CD4-positive, alpha-beta memory T cell (primary cell): ENCODE data around the gene EMILIN2. TPM values are rescaled to one million over a fixed set of nuclear protein-coding genes. Genes with fewer than 3 reads are reported as not detected.
A peak's percentile ranks its signal among the peaks of the same experiment; 100 is the strongest.

Experiments used
- CTCF ChIA-PET: fragments of 350-600 bp; sonication (Branson Sonifier 250); formaldehyde crosslinking; loops from one replicate; lab custom pipeline; 2021; ENCODE audit warnings: inconsistent platforms; ENCODE audit not compliant: partially characterized antibody; lab: Charles Lee
- POLR2A ChIA-PET: fragments of 350-600 bp; sonication (Branson Sonifier 250); formaldehyde crosslinking; loops from one replicate; lab custom pipeline; 2021; ENCODE audit not compliant: partially characterized antibody; lab: Charles Lee
- DNase-seq, 5 donors: peaks; one replicate each; pipeline versions ENCODE4 v3.0.0 to v3.0.0-alpha.2; 2020 to 2022; ENCODE audit warnings: mixed read lengths in 1 of 5
- H3K27ac ChIP-seq: one replicate; pipeline ENCODE4 v1.7.0; 2013; ENCODE audit warnings: low read depth, low read length
- H3K27me3 ChIP-seq: 2 replicates; pipeline ENCODE4 v1.7.0; 2013; ENCODE audit warnings: mild to moderate bottlenecking, low read length, moderate library complexity; ENCODE audit not compliant: insufficient read depth
- H3K36me3 ChIP-seq: 2 replicates; pipeline ENCODE4 v1.7.0; 2013; ENCODE audit warnings: mild to moderate bottlenecking, low read length, moderate library complexity; ENCODE audit not compliant: insufficient read depth
- H3K4me1 ChIP-seq: 2 replicates; pipeline ENCODE4 v1.7.0; 2013; ENCODE audit warnings: mild to moderate bottlenecking, low read length, moderate library complexity; ENCODE audit not compliant: insufficient read depth
- H3K4me3 ChIP-seq, 2 donors: one replicate each; pipeline ENCODE4 v1.7.0; 2013; ENCODE audit warnings: low read length in 2 of 2, mild to moderate bottlenecking in 1 of 2
- H3K9me3 ChIP-seq, 2 donors: one replicate each; pipeline ENCODE4 v1.7.0; 2013; ENCODE audit warnings: low read length in 2 of 2, control low read depth in 1 of 2; ENCODE audit not compliant: control insufficient read depth in 1 of 2
- H3K27ac Mint-ChIP-seq, 7 donors: one replicate each; pipeline ENCODE4 v1.8.0; 2020 to 2021; ENCODE audit warnings: mixed read lengths in 7 of 7, mild to moderate bottlenecking in 6 of 7, inconsistent platforms in 3 of 7, moderate library complexity in 3 of 7
- H3K27me3 Mint-ChIP-seq, 2 donors: one replicate each; pipeline ENCODE4 v1.8.0; 2020 to 2021; ENCODE audit warnings: mixed read lengths in 2 of 2
- H3K36me3 Mint-ChIP-seq, 2 donors: one replicate each; pipeline ENCODE4 v1.8.0; 2020 to 2021; ENCODE audit warnings: mixed read lengths in 2 of 2, inconsistent platforms in 1 of 2, mild to moderate bottlenecking in 1 of 2
- H3K4me1 Mint-ChIP-seq, 4 donors: one replicate each; pipeline ENCODE4 v1.8.0; 2020 to 2021; ENCODE audit warnings: mixed read lengths in 4 of 4, mild to moderate bottlenecking in 1 of 4
- H3K4me3 Mint-ChIP-seq, 8 donors: one replicate each; pipeline ENCODE4 v1.8.0; 2020 to 2021; ENCODE audit warnings: mixed read lengths in 8 of 8, mild to moderate bottlenecking in 7 of 8, moderate library complexity in 6 of 8, inconsistent platforms in 3 of 8
- H3K9me3 Mint-ChIP-seq, 8 donors: one replicate each; pipeline ENCODE4 v1.8.0; 2020 to 2021; ENCODE audit warnings: mixed read lengths in 8 of 8, mild to moderate bottlenecking in 5 of 8, inconsistent platforms in 3 of 8, moderate library complexity in 1 of 8
- intact Hi-C: fragments of 100-400 bp; cut with micrococcal nuclease; formaldehyde crosslinking; loops from one replicate; pipeline ENCODE4 v1.15.1; 2023
- polyA plus RNA-seq, 2 donors: library from polyadenylated mRNA; unstranded; fragments of 300-500 nt; fragmentation: Illumina TruSeq; gene quantifications; one replicate each; pipeline ENCODE4 v1.2.3, GENCODE V29; 2021
- total RNA-seq, 2 experiments: library from RNA; stranded (reverse); gene quantifications; one replicate each; pipeline ENCODE4 v1.2.3, GENCODE V29; 2021

The EMILIN2 gene
- total and polyA plus RNA-seq, 4 experiments from 2014 or later, result 4.9 to 11.4 (median 8.6) TPM

- CTCF ChIA-PET, result interaction anchor here (0.6 to 18.4 kb wide), 8 partner anchors 12 to 107 kb away, joined by 4 to 304 read pairs (median 6); no protein-coding TSS in a partner anchor
Observed at GRCh38 chr18:2956056-2956455, 109.2 kb downstream of the EMILIN2 start.

GRCh38 chr18:2958819-2959298, 112.1 kb downstream of the EMILIN2 start:
- Mint-ChIP-seq H3K9me3 (peaks cover 0 to 4% (median 0%) of the 10 kb centered on the region in 8 donors), H3K4me3 (peak overlapping the region; percentile 4 to 89 (median 73)), H3K4me1 (peaks cover 68 to 97% (median 85%) of the 10 kb centered on the region in 4 donors), H3K27ac (peak overlapping the region; percentile 88 to 99 (median 98)), H3K36me3 (peaks cover 29 to 48% of the 10 kb centered on the region in 2 donors), H3K27me3 (no peaks in the 10 kb centered on the region)
- Histone ChIP-seq H3K36me3 (peaks cover 11% of the 10 kb centered on the region), H3K27me3 (no peaks in the 10 kb centered on the region), H3K4me3 (peak overlapping the region in 1 of 2 donors; percentile 9), H3K27ac (peak overlapping the region; percentile 79), H3K9me3 (no peaks in the 10 kb centered on the region), H3K4me1 (peaks cover 95% of the 10 kb centered on the region)
- intact Hi-C loops, result loop anchor here (2.0 kb wide), 1 partner anchor 490 kb away; no protein-coding TSS in a partner anchor
- ChIA-PET POLR2A (interaction anchor here (1.4 to 34.6 kb wide), 7 partner anchors 1 to 288 kb away, joined by 3 to 1352 read pairs (median 36); partner anchors contain the start of gene MYL12A), CTCF (interaction anchor here (1.0 to 18.4 kb wide), 8 partner anchors 9 to 287 kb away, joined by 3 to 304 read pairs (median 14); no protein-coding TSS in a partner anchor)
- peak in 2 of 5 donors; percentile 37 to 64 for DNase-seq

More at GRCh38 chr18:2956056-2956455, 109.2 kb downstream of the EMILIN2 start:
- Mint-ChIP-seq H3K4me1 (peaks cover 53 to 85% (median 69%) of the 10 kb centered on the region in 4 donors), H3K4me3 (peak overlapping the region; percentile 75 to 93 (median 84)), H3K9me3 (peaks cover 0 to 4% (median 0%) of the 10 kb centered on the region in 8 donors), H3K36me3 (peaks cover 50 to 62% of the 10 kb centered on the region in 2 donors), H3K27ac (peak overlapping the region; percentile 88 to 99 (median 97)), H3K27me3 (no peaks in the 10 kb centered on the region)
- Histone ChIP-seq H3K27me3 (no peaks in the 10 kb centered on the region), H3K36me3 (peaks cover 34% of the 10 kb centered on the region), H3K9me3 (no peaks in the 10 kb centered on the region), H3K4me1 (peaks cover 88% of the 10 kb centered on the region), H3K27ac (peak overlapping the region; percentile 65), H3K4me3 (peak overlapping the region in 1 of 2 donors; percentile 17)
- POLR2A ChIA-PET, result interaction anchor here (0.6 to 34.6 kb wide), 9 partner anchors 2 to 294 kb away, joined by 3 to 1352 read pairs (median 6); partner anchors contain the start of gene MYL12A
- DNase-seq, result peak in 3 of 5 donors; percentile 40 to 56 (median 50)
- intact Hi-C loops, result loop anchor here (2.0 kb wide), 2 partner anchors 13 to 17 kb away; no protein-coding TSS in a partner anchor

GRCh38 chr18:2959341-2959740, 112.5 kb downstream of the EMILIN2 start:
- H3K9me3 Mint-ChIP-seq, result peaks cover 0 to 4% (median 0%) of the 10 kb centered on the region in 8 donors

GRCh38 chr18:2960983-2961696, 114.3 kb downstream of the EMILIN2 start:
- peak overlapping the region; percentile 88 to 99 (median 98) for H3K27ac Mint-ChIP-seq
- CTCF ChIA-PET, result interaction anchor here (0.9 to 18.4 kb wide), 12 partner anchors 8 to 101 kb away, joined by 3 to 304 read pairs (median 6); no protein-coding TSS in a partner anchor
- H3K27me3 ChIP-seq, result no peaks in the 10 kb centered on the region
- DNase-seq, result peak in 1 of 5 donors; percentile 18
- POLR2A ChIA-PET, result interaction anchor here (0.6 to 34.6 kb wide), 10 partner anchors 3 to 635 kb away, joined by 3 to 1352 read pairs (median 12); partner anchors contain the start of genes MYL12A, MYL12B and TGIF1
- no peaks in the 10 kb centered on the region for H3K27me3 Mint-ChIP-seq
- peaks cover 95% of the 10 kb centered on the region for H3K4me1 ChIP-seq
- H3K4me1 Mint-ChIP-seq, result peaks cover 63 to 95% (median 80%) of the 10 kb centered on the region in 4 donors
- peak overlapping the region; percentile 72 to 89 (median 86) for H3K4me3 Mint-ChIP-seq
- no peaks in the 10 kb centered on the region for H3K36me3 ChIP-seq
- intact Hi-C loops, result loop anchor here (1.0 to 5.0 kb wide), 7 partner anchors 8 to 631 kb away; partner anchors contain the start of gene SMCHD1
- peak overlapping the region; percentile 79 for H3K27ac ChIP-seq
- peaks cover 20 to 36% of the 10 kb centered on the region in 2 donors for H3K36me3 Mint-ChIP-seq
- no peaks in the 10 kb centered on the region for H3K9me3 ChIP-seq
- peaks cover 0 to 4% (median 0%) of the 10 kb centered on the region in 8 donors for H3K9me3 Mint-ChIP-seq
- H3K4me3 ChIP-seq, result peak overlapping the region; percentile 1 to 38

More at GRCh38 chr18:2959341-2959740, 112.5 kb downstream of the EMILIN2 start:
- Mint-ChIP-seq H3K4me3 (peak overlapping the region; percentile 72 to 89 (median 86)), H3K36me3 (peaks cover 26 to 45% of the 10 kb centered on the region in 2 donors), H3K4me1 (peaks cover 67 to 95% (median 85%) of the 10 kb centered on the region in 4 donors), H3K27me3 (no peaks in the 10 kb centered on the region), H3K27ac (peak overlapping the region; percentile 88 to 99 (median 98))
- Histone ChIP-seq H3K9me3 (no peaks in the 10 kb centered on the region), H3K4me3 (peak overlapping the region in 1 of 2 donors; percentile 9), H3K4me1 (peaks cover 95% of the 10 kb centered on the region), H3K36me3 (peaks cover 6% of the 10 kb centered on the region), H3K27me3 (no peaks in the 10 kb centered on the region), H3K27ac (peak overlapping the region; percentile 79)
- ChIA-PET CTCF (interaction anchor here (0.8 to 18.4 kb wide), 10 partner anchors 9 to 286 kb away, joined by 3 to 304 read pairs (median 4); no protein-coding TSS in a partner anchor), POLR2A (interaction anchor here (0.8 to 34.6 kb wide), 9 partner anchors 1 to 634 kb away, joined by 3 to 1352 read pairs (median 14); partner anchors contain the start of gene MYL12A)
- intact Hi-C loops, result loop anchor here (2.0 kb wide), 1 partner anchor 489 kb away; no protein-coding TSS in a partner anchor
- no peak for DNase-seq

GRCh38 chr18:2961821-2962220, 115.0 kb downstream of the EMILIN2 start:
- H3K27me3 Mint-ChIP-seq, result no peaks in the 10 kb centered on the region
- no peaks in the 10 kb centered on the region for H3K27me3 ChIP-seq
- H3K9me3 ChIP-seq, result no peaks in the 10 kb centered on the region
- no peaks in the 10 kb centered on the region for H3K36me3 ChIP-seq
- H3K27ac Mint-ChIP-seq, result peak overlapping the region; percentile 88 to 99 (median 98)
- ChIA-PET POLR2A (interaction anchor here (0.8 to 34.6 kb wide), 11 partner anchors 4 to 487 kb away, joined by 3 to 1352 read pairs (median 8); partner anchors contain the start of genes MYL12A, MYL12B and TGIF1), CTCF (interaction anchor here (0.9 to 18.4 kb wide), 10 partner anchors 8 to 101 kb away, joined by 3 to 304 read pairs (median 6); no protein-coding TSS in a partner anchor)
- peaks cover 95% of the 10 kb centered on the region for H3K4me1 ChIP-seq
- H3K9me3 Mint-ChIP-seq, result peaks cover 0 to 4% (median 0%) of the 10 kb centered on the region in 8 donors
- H3K27ac ChIP-seq, result peak overlapping the region; percentile 79
- peak overlapping the region; percentile 45 to 89 (median 86) for H3K4me3 Mint-ChIP-seq
- intact Hi-C loops, result loop anchor here (2.0 to 5.0 kb wide), 4 partner anchors 17 to 630 kb away; partner anchors contain the start of gene SMCHD1
- DNase-seq, result peak in 1 of 5 donors; percentile 41
- H3K4me1 Mint-ChIP-seq, result peaks cover 63 to 95% (median 80%) of the 10 kb centered on the region in 4 donors
- H3K4me3 ChIP-seq, result peak overlapping the region in 1 of 2 donors; percentile 38
- H3K36me3 Mint-ChIP-seq, result peaks cover 17 to 35% of the 10 kb centered on the region in 2 donors

GRCh38 chr18:2963048-2963447, 116.2 kb downstream of the EMILIN2 start:
- Histone ChIP-seq H3K36me3 (no peaks in the 10 kb centered on the region), H3K4me1 (peaks cover 96% of the 10 kb centered on the region), H3K4me3 (no peak overlapping the region), H3K27me3 (no peaks in the 10 kb centered on the region), H3K9me3 (no peaks in the 10 kb centered on the region), H3K27ac (peak overlapping the region; percentile 79)
- CTCF ChIA-PET, result interaction anchor here (0.7 to 18.4 kb wide), 9 partner anchors 9 to 283 kb away, joined by 3 to 304 read pairs (median 4); no protein-coding TSS in a partner anchor
- H3K27me3 Mint-ChIP-seq, result no peaks in the 10 kb centered on the region
- H3K9me3 Mint-ChIP-seq, result no peaks in the 10 kb centered on the region
- peak; percentile 74 to 92 (median 80) for DNase-seq
- POLR2A ChIA-PET, result interaction anchor here (1.0 to 34.6 kb wide), 9 partner anchors 5 to 631 kb away, joined by 3 to 1352 read pairs (median 8); partner anchors contain the start of genes LPIN2, MYL12A and MYL12B
- H3K4me3 Mint-ChIP-seq, result peak overlapping the region; percentile 70 to 87 (median 84)
- intact Hi-C loops, result loop anchor here (5.0 kb wide), 2 partner anchors 306 to 629 kb away; partner anchors contain the start of gene SMCHD1
- peaks cover 14 to 29% of the 10 kb centered on the region in 2 donors for H3K36me3 Mint-ChIP-seq
- peak overlapping the region; percentile 88 to 99 (median 98) for H3K27ac Mint-ChIP-seq
- H3K4me1 Mint-ChIP-seq, result peaks cover 65 to 95% (median 81%) of the 10 kb centered on the region in 4 donors
